ENCODE measurements around the gene DDAH1. TPM values are rescaled to one million over a fixed set of nuclear protein-coding genes. Genes with fewer than 3 reads are reported as not detected.

DDAH1 gene
- total and polyA plus RNA-seq, 2 of the 4 experiments (the other 2 are of a cell fraction), result 78.0 to 94.5 TPM

DNA sequence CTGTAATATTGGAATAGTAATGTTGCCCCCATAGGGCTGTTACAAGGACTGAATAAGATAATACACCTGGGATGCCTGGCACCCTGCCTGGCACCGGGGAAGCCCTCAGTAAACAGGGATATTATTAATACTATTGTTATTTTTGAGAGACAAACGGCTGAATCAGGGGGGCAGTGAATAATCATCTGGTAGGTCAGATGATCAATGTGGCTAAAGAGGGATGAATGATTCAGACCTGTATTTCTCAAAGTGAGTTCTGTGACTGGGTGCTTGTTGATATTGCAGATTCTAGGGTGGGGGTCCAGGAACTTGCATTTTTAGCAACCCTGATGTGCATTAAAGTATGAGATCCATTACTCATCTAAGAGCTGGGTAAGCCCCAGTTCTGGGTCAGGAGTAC is 142.3 kb downstream of the DDAH1 start:
- Histone ChIP-seq H3K18ac (ENCODE audit: low read depth, low read length) (peak overlapping the region; percentile 33; the same call in 1 of the 2 replicates), H2BK120ac (ENCODE audit: low read depth, low read length) (peak overlapping the region; percentile 60; the same call in 1 of the 2 replicates), H3K14ac (replicated peaks; ENCODE audit: low read depth, low read length) (0 out of 2 replicates have a peak overlapping the region, but pooled peaks have one; percentile 1), H2AFZ (replicated peaks; ENCODE audit: low read length, poor library complexity) (no peak overlapping the region), H3K56ac (ENCODE audit: extremely low read depth, insufficient read depth, low read length) (no peak overlapping the region), H2BK5ac (ENCODE audit: low read depth, low read length, poor library complexity, severe bottlenecking) (peak overlapping the region; percentile 98), H3K27ac (ENCODE audit: insufficient read depth, low read length) (no peak overlapping the region), H3K4me2 (ENCODE audit: low read depth, low read length) (no peak overlapping the region), H4K20me1 (ENCODE audit: insufficient read depth, low read length) (no peaks in the 10 kb centered on the region), H3K4me1 (ENCODE audit: control insufficient read depth, insufficient read depth, low read length) (peaks cover 29% of the 10 kb centered on the region), H4K8ac (ENCODE audit: low read depth in 2 of 2, low read length in 2 of 2) (peak overlapping the region in 1 of 2 experiments; percentile 62; a peak in 2 of 4 replicates), H2BK20ac (ENCODE audit: low read depth, low read length) (peak overlapping the region; percentile 58; the same call in 1 of the 2 replicates), H3K36me3 (ENCODE audit: control insufficient read depth, insufficient read depth, low read length) (peaks cover 8% of the 10 kb centered on the region; the same call in 1 of the 2 replicates), H3K23ac (ENCODE audit: low read depth, low read length) (peak overlapping the region; percentile 2; the same call in 1 of the 2 replicates), H3K79me1 (ENCODE audit: low read depth in 1 of 2, low read length in 2 of 2) (peaks cover 17 to 81% of the 10 kb centered on the region in 2 experiments), H3K9me1 (ENCODE audit: insufficient read depth, low read length) (peaks cover 24% of the 10 kb centered on the region), H3K27me3 (ENCODE audit: control insufficient read depth, insufficient read depth, low read length) (no peaks in the 10 kb centered on the region), H3K4me3 (ENCODE audit: insufficient read depth, low read depth, low read length) (no peak overlapping the region), H3K4ac (ENCODE audit: low read depth, low read length) (peak overlapping the region; percentile 31; the same call in 1 of the 2 replicates), H4K91ac (ENCODE audit: insufficient read depth, low read depth, low read length) (no peak overlapping the region), H4K5ac (ENCODE audit: low read depth, low read length) (no peak overlapping the region), H2AK5ac (ENCODE audit: low read depth, low read length) (no peak overlapping the region), H3K9ac (ENCODE audit: low read depth, low read length) (no peak overlapping the region), H2BK15ac (ENCODE audit: low read depth, low read length) (peak overlapping the region; percentile 9; the same call in 1 of the 3 replicates), H3K9me3 (ENCODE audit: control insufficient read depth, insufficient read depth, low read length) (no peaks in the 10 kb centered on the region), H2AK9ac (replicated peaks; ENCODE audit: low read depth, low read length, poor library complexity) (no peak overlapping the region)
- CTCF ChIA-PET, result interaction anchor here (0.5 to 0.6 kb wide), 2 partner anchors 247 to 581 kb away, joined by 3 read pairs; no protein-coding TSS in a partner anchor
- ATAC-seq (ENCODE audit: low read depth) (no peak), DNase-seq (peak; percentile 59)
- no TSS peak for BruUV-seq (replicated peaks)
- intact Hi-C loops (cut with micrococcal nuclease), result no loop called here
- no peak for TF ChIP-seq CHD1 (IDR thresholded peaks at IDR 0.05; ENCODE audit: low read depth, low read length)
- TF ChIP-seq, protein P1, sequence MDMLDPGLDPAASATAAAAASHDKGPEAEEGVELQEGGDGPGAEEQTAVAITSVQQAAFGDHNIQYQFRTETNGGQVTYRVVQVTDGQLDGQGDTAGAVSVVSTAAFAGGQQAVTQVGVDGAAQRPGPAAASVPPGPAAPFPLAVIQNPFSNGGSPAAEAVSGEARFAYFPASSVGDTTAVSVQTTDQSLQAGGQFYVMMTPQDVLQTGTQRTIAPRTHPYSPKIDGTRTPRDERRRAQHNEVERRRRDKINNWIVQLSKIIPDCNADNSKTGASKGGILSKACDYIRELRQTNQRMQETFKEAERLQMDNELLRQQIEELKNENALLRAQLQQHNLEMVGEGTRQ (IDR thresholded peaks at IDR 0.05; ENCODE audit: low read depth, low read length), result peak; percentile 16; the same call in 1 of the 2 replicates
- dilution Hi-C loops (cut with HindIII; ENCODE audit: low sequenced_read_pairs, unreplicated experiment), result no loop called here
- in situ Hi-C loops (cut with MboI; ENCODE audit: low sequenced_read_pairs), result no loop called here
- WGBS, 2 experiments (ENCODE audit: extremely low coverage in 2 of 2, insufficient read length in 1 of 2), result 0% methylated on average over 1 of the region's 2 CpGs; no CpG with 5 or more reads in 1 of the 2 experiments
- POLR2A ChIA-PET (ENCODE audit: unreplicated experiment), result no interaction called here
